ENCODE results near the gene RPSA.

The RPSA gene

GRCh38 chr3:39460677-39461076, 54.2 kb downstream of the RPSA start:
- no peak for DNase-seq

Data from GDM1 (cell line).